Stimulated activated naive CD8-positive, alpha-beta T cell treated with anti-CD3 and anti-CD28 coated beads, Interleukin-15, Interleukin-2, amounts not matched to agents 100 U/mL and 50 U/mL, for 24 hours (primary cell): ENCODE results near the gene EDA.
A peak's percentile ranks its signal among the peaks of the same experiment; 100 is the strongest.
"Not testable (repeated sequence)": the region's sequence is repeated elsewhere in the genome, so short reads cannot be mapped to it uniquely, and the experiment has no call there.

Experiments used
- ATAC-seq: fragments of 150-1000 bp; cut with Tn5 transposase; one replicate; pipeline ENCODE4 v1.10.0; 2021
- DNase-seq: peaks from one replicate; pipeline ENCODE4 v3.0.0; 2021

The EDA gene

GRCh38 chrX:69959712-69960111, 343.8 kb downstream of the EDA start:
- ATAC-seq = no peak

GRCh38 chrX:69961365-69962072, 345.6 kb downstream of the EDA start:
- ATAC-seq = no peak

More at GRCh38 chrX:69959712-69960111, 343.8 kb downstream of the EDA start:
- DNase-seq = no peak

GRCh38 chrX:69968950-69969349, 353.0 kb downstream of the EDA start:
- ATAC-seq = no peak
- no peak for DNase-seq

More at GRCh38 chrX:69961365-69962072, 345.6 kb downstream of the EDA start:
- DNase-seq = no peak

- no peak for ATAC-seq
- DNase-seq = no peak
Measured at GRCh38 chrX:69969460-69969859, 353.5 kb downstream of the EDA start.

- no peak for DNase-seq
- ATAC-seq = no peak
Measured at GRCh38 chrX:69987691-69988090, 371.8 kb downstream of the EDA start.

- peak; percentile 9 for DNase-seq
- ATAC-seq = peak; percentile 72
Measured at GRCh38 chrX:69988955-69989394, 373.1 kb downstream of the EDA start.

GRCh38 chrX:69991685-69992084, 375.8 kb downstream of the EDA start:
- DNase-seq = no peak
- ATAC-seq = no peak

- no peak for DNase-seq
- ATAC-seq = no peak
Measured at GRCh38 chrX:69993494-69993893, 377.6 kb downstream of the EDA start.

GRCh38 chrX:69995362-69996112, 379.6 kb downstream of the EDA start:
- ATAC-seq (no peak), DNase-seq (no peak)

- ATAC-seq = no peak
- no peak for DNase-seq
Measured at GRCh38 chrX:69996113-69996468, 380.2 kb downstream of the EDA start.

GRCh38 chrX:69998299-69998698, 382.4 kb downstream of the EDA start:
- DNase-seq, ATAC-seq: not testable (repeated sequence)

GRCh38 chrX:70001269-70001668, 385.4 kb downstream of the EDA start:
- ATAC-seq (no peak), DNase-seq (no peak)

GRCh38 chrX:70001708-70002341, 385.9 kb downstream of the EDA start:
- no peak for DNase-seq
- no peak for ATAC-seq

- ATAC-seq (no peak), DNase-seq (no peak)
Measured at GRCh38 chrX:70007946-70008345, 392.0 kb downstream of the EDA start.

- ATAC-seq = no peak
- DNase-seq = no peak
Measured at GRCh38 chrX:70009049-70009448, 393.1 kb downstream of the EDA start.

- DNase-seq (no peak), ATAC-seq (no peak)
Measured at GRCh38 chrX:70009970-70010369, 394.1 kb downstream of the EDA start.

GRCh38 chrX:70012756-70013155, 396.8 kb downstream of the EDA start:
- DNase-seq (no peak), ATAC-seq (no peak)

GRCh38 chrX:70013466-70014381, 397.8 kb downstream of the EDA start:
- DNase-seq = no peak
- ATAC-seq = no peak

GRCh38 chrX:70016513-70016912, 400.6 kb downstream of the EDA start:
- DNase-seq (no peak), ATAC-seq (no peak)

- ATAC-seq (no peak), DNase-seq (no peak)
Measured at GRCh38 chrX:70022616-70023015, 406.7 kb downstream of the EDA start.

- DNase-seq (no peak), ATAC-seq (no peak)
Measured at GRCh38 chrX:70025464-70025863, 409.6 kb downstream of the EDA start.
